Measurements from ENCODE around the gene HSBP1L1. TPM values are rescaled to one million over a fixed set of nuclear protein-coding genes. Genes with fewer than 3 reads are reported as not detected.

Gene HSBP1L1
- total RNA-seq, 4 donors from 2014 or later, result 18.0 to 35.4 (median 29.7) TPM

DNA sequence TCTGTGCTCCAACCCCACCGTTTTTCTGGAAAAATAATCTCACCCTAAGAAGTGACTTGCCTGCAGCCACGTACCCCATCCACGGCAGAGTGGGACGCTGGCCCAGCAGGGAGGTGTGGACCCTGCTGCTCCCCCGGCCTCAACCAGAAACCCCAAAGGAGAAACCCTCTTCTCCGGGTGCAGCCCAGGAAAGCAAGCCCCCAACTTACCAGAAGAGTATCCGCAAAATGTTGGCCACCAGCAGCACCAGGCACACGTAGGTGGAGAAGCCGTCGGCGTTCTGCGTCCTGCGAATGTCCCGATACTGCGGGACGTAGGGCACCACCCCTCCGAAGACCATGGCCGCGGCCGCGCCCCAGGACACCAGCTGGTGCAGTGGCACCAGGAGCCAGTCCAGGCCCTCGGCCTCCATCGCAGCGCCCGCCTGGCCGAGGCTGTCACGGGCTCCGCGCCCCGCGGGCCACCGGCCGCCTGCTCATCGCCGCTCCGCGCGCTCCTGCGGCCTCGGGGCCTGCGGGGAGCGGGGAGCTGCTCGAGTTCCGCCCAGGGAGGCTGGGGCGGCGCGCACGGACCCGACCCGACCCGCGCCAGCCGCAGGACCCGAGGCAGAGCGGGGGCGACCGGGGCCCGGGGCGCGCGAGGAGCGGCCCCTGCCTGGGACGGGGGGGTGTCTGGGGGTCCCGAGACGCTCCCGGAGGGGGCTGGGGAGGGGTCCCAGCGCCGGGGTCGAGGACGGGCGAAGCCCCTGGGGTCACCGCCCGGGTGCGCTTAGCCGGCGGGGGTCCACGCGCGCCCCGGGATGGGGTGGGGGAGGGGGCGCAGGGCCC, 13.7 kb upstream of the HSBP1L1 start:
- TF ChIP-seq, protein P1, sequence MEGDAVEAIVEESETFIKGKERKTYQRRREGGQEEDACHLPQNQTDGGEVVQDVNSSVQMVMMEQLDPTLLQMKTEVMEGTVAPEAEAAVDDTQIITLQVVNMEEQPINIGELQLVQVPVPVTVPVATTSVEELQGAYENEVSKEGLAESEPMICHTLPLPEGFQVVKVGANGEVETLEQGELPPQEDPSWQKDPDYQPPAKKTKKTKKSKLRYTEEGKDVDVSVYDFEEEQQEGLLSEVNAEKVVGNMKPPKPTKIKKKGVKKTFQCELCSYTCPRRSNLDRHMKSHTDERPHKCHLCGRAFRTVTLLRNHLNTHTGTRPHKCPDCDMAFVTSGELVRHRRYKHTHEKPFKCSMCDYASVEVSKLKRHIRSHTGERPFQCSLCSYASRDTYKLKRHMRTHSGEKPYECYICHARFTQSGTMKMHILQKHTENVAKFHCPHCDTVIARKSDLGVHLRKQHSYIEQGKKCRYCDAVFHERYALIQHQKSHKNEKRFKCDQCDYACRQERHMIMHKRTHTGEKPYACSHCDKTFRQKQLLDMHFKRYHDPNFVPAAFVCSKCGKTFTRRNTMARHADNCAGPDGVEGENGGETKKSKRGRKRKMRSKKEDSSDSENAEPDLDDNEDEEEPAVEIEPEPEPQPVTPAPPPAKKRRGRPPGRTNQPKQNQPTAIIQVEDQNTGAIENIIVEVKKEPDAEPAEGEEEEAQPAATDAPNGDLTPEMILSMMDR (IDR thresholded peaks at IDR 0.05), result no peak
- TF ChIP-seq EP300 (IDR thresholded peaks at IDR 0.05), result peak in 1 of 2 donors; percentile 10
- TF ChIP-seq POLR2A (IDR thresholded peaks at IDR 0.05), result no peak
- no peaks in the 10 kb centered on the region for H3K9me3 ChIP-seq
- WGBS, 2 donors, result 1 to 4% methylated on average over 21 to 50 of the region's 81 CpGs
- H3K27ac ChIP-seq, result peak overlapping the region; percentile 80 to 98 (median 90)
- no peaks in the 10 kb centered on the region for H3K27me3 ChIP-seq
- peak overlapping the region; percentile 77 to 99 (median 88) for H3K4me3 ChIP-seq
- H3K4me1 ChIP-seq, result peaks cover 0 to 57% (median 39%) of the 10 kb centered on the region in 4 donors
- DNase-seq (ENCODE audit: low spot score in 2 of 2), result no peak
- H3K36me3 ChIP-seq, result peaks cover 0 to 22% (median 0%) of the 10 kb centered on the region in 3 donors

DNA sequence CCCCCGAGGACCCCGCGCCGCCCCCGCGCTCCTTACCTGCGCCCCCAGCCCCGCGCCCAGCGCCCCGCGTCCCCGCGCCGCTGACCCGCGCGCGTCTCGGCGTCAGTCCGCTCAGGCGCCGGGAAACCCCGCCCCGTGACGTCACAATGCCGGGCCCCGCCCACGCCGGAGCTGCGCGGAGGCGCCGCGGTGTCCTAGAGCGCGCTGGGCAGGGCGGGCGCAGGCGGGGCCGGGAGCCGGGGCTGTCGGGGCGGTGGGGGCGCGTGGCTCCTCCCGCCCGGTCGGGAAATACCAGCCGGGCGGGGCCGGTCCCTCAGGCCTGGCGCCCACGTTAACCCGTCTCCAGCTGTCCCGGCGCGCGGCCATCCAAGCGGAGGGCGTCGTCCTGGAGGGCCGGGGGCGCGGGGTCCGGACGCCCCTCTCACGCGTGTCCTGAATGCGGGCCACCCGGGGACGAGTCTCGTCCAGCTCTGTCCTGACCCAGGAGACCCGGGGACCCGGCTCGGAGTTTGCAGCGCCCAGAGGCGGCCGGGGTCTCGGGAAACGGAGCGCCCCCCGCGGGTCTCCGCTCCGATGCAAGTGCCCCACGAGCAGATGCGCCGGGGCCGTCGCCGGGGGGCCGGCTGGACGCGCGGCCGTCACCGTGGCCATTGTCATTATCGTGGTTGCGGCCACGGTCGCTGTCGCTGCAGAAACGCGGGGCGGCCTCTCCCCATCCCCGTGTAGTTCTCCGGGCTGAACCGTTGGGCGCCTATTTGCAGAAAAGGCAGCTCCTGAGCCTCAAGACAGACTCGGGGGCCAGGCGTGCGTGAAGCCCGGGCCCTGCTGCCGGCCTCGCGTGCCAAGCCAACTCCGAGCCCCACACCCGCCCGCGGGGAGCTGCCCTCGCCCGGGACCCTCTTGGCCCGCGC, 12.6 kb upstream of the HSBP1L1 start, which contains the start of gene SLC66A2:
SLC66A2 (minus strand) TSS at position 109 of the 911 bp plus-strand sequence. CDS start 727 bp downstream, outside the sequence.
- peak within 1 kb of the TSS; percentile 80 to 98 (median 90) for H3K27ac ChIP-seq
- H3K27me3 ChIP-seq, result no peaks in the 10 kb centered on the region
- peaks cover 0 to 47% (median 35%) of the 10 kb centered on the region in 4 donors for H3K4me1 ChIP-seq
- TF ChIP-seq EP300 (IDR thresholded peaks at IDR 0.05), result peak in 1 of 2 donors; percentile 63
- TF ChIP-seq POLR2A (IDR thresholded peaks at IDR 0.05), result peak; percentile 37 to 81
- TF ChIP-seq, protein P1 (IDR thresholded peaks at IDR 0.05), result no peak
- DNase-seq (ENCODE audit: low spot score in 2 of 2), result peak; percentile 84 to 88
- peaks cover 0 to 16% (median 0%) of the 10 kb centered on the region in 3 donors for H3K36me3 ChIP-seq
- peak within 1 kb of the TSS; percentile 77 to 99 (median 88) for H3K4me3 ChIP-seq
- no peaks in the 10 kb centered on the region for H3K9me3 ChIP-seq
- WGBS, 2 donors, result 0 to 1% methylated on average over 36 to 60 of the region's 126 CpGs

DNA sequence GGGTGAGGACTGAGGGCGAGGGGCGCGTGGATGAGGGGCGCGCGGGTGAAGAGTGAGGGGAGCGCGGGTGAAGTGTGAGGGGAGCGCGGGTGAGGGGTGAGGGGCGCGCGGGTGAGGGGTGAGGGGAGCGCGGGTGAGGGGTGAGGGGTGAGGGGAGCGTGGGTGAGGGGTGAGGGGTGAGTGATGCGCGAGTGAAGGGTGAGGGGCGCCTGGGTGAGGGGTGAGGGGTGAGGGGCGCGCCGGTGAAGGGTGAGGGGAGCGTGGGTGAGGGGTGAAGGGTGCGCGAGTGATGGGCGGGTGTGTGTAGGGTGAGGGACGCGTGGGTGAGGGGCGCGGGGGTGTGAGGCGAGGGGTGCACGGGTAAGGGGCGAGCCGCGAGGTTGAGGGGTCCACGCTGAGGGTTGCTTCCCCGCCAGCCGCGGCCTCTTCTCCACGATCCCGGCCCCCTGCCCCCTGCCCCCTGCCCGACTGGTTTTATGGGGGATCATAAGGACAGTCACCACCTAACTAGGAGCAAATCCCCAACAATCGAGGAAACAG, 11.9 kb upstream of the HSBP1L1 start:
- peaks cover 0 to 39% (median 33%) of the 10 kb centered on the region in 4 donors for H3K4me1 ChIP-seq
- WGBS, 2 donors, result 36 to 38% methylated on average over 41 to 42 of the region's 43 CpGs
- no peaks in the 10 kb centered on the region for H3K27me3 ChIP-seq
- no peak for DNase-seq (ENCODE audit: low spot score in 2 of 2)
- H3K4me3 ChIP-seq, result peak overlapping the region; percentile 60 to 99 (median 84)
- peaks cover 0 to 16% (median 0%) of the 10 kb centered on the region in 3 donors for H3K36me3 ChIP-seq
- TF ChIP-seq POLR2A (IDR thresholded peaks at IDR 0.05) (no peak), EP300 (IDR thresholded peaks at IDR 0.05) (no peak)
- TF ChIP-seq, protein P1 (IDR thresholded peaks at IDR 0.05), result no peak
- H3K27ac ChIP-seq, result peak overlapping the region; percentile 80 to 98 (median 88)
- H3K9me3 ChIP-seq, result no peaks in the 10 kb centered on the region

DNA sequence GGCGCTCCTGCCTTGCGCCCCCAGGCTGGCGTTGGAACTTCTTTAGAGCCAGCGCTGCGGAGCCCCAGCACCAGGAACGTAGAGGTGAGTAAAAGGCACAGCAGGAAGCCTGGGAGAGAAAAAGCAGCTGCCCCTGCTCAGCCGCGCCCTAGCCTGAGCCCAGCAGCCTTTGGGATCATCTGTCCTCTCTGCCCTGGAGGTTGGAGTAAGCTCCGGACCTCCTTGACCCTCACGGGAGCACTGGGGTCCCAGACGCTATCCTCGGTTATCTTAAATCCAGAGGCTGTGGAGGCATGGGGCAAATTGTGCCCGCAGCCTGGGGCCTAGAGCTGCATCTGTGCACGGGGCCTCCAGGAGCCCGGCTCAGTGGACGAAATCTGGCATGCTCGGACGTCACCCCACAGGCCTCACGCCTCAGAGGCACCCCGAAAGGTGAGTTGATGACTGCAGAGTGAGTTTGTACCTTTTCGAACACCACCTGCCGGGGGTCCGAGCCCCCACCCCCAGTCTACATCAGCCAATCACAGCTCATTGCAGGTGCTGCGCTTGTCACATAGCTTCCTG, 11.4 kb upstream of the HSBP1L1 start:
- Histone ChIP-seq H3K36me3 (peaks cover 0 to 10% (median 0%) of the 10 kb centered on the region in 3 donors), H3K4me1 (peaks cover 0 to 34% (median 28%) of the 10 kb centered on the region in 4 donors), H3K27ac (peak overlapping the region in 3 of 4 donors; percentile 83 to 98 (median 94)), H3K27me3 (no peaks in the 10 kb centered on the region), H3K4me3 (peak overlapping the region in 1 of 4 donors; percentile 99), H3K9me3 (no peaks in the 10 kb centered on the region)
- WGBS, 2 donors, result 85 to 91% methylated on average over 21 to 24 of the region's 24 CpGs
- no peak for DNase-seq (ENCODE audit: low spot score in 2 of 2)
- TF ChIP-seq EP300 (IDR thresholded peaks at IDR 0.05), result no peak
- TF ChIP-seq, protein P1 (IDR thresholded peaks at IDR 0.05), result no peak
- no peak for TF ChIP-seq POLR2A (IDR thresholded peaks at IDR 0.05)
